ENCODE data around the gene TH.
A peak's percentile ranks its signal among the peaks of the same experiment; 100 is the strongest.

Gene TH

GRCh38 chr11:2171591-2172003 is at the start of gene TH:
Gene TH (minus strand): TSS chr11:2171815. CDS start chr11:2171786, 29 bp downstream.
- no peak for DNase-seq

- DNase-seq: no peak
These were observed 49.4 kb upstream of the TH start for GRCh38 chr11:2221024-2221423.

GRCh38 chr11:2220173-2220771 is 48.7 kb upstream of the TH start:
- DNase-seq: no peak

GRCh38 chr11:2219318-2220017 is 47.9 kb upstream of the TH start:
- no peak for DNase-seq

GRCh38 chr11:2218031-2218633 is 46.5 kb upstream of the TH start:
- no peak for DNase-seq

- DNase-seq: no peak
These were observed 45.8 kb upstream of the TH start for GRCh38 chr11:2217211-2218030.

- DNase-seq: no peak
These were observed 44.9 kb upstream of the TH start for GRCh38 chr11:2216400-2217064.

- no peak for DNase-seq
These were observed 44.2 kb upstream of the TH start for GRCh38 chr11:2215561-2216399.

GRCh38 chr11:2215230-2215560 is 43.6 kb upstream of the TH start:
- DNase-seq: no peak

GRCh38 chr11:2214527-2215229 is 43.1 kb upstream of the TH start:
- no peak for DNase-seq

GRCh38 chr11:2213890-2214526 is 42.4 kb upstream of the TH start:
- DNase-seq: no peak

GRCh38 chr11:2213384-2213842 is 41.8 kb upstream of the TH start:
- DNase-seq: peak in 1 of 58 donors; percentile 28

- no peak for DNase-seq
These were observed 41.0 kb upstream of the TH start for GRCh38 chr11:2212411-2213251.

- DNase-seq: no peak
These were observed 39.7 kb upstream of the TH start for GRCh38 chr11:2211113-2211971.

- no peak for DNase-seq
These were observed 38.9 kb upstream of the TH start for GRCh38 chr11:2210366-2211112.

- no peak for DNase-seq
These were observed 38.3 kb upstream of the TH start for GRCh38 chr11:2209900-2210321.

Measured in anterior cingulate cortex (tissue), 58 donors.